ENCODE results near the gene TRAP1. TPM values are rescaled to one million over a fixed set of nuclear protein-coding genes. Genes with fewer than 3 reads are reported as not detected.

TRAP1 gene
- polyA plus RNA-seq, 2 of the 4 experiments (the other 2 are of a cell fraction) = 103 to 198 TPM

- no peak overlapping the region for H3K4me2 ChIP-seq
- ChIA-PET POLR2A (no interaction called here), CTCF (interaction anchor here (1.1 to 1.4 kb wide), 3 partner anchors 11 to 70 kb away, joined by 3 read pairs; no protein-coding TSS in a partner anchor)
- ATAC-seq (no peak), DNase-seq (ENCODE audit: low read depth in 1 of 2, low spot score in 1 of 2) (no peak), FAIRE-seq (no peak)
- no peak overlapping the region for H3K27ac ChIP-seq
- no peaks in the 10 kb centered on the region for H3K9me3 ChIP-seq
- no peak overlapping the region for H3K4me3 ChIP-seq
- no peaks in the 10 kb centered on the region for H3K4me1 ChIP-seq
- WGBS (ENCODE audit: missing lambda C conversion rate) = 94% methylated on average over 6 of the region's 6 CpGs
- no peak for TF ChIP-seq TP53 (CRISPR knock-in tag; IDR thresholded peaks at IDR 0.05)
- TF ChIP-seq MAZ (IDR thresholded peaks at IDR 0.05; ENCODE audit: borderline replicate concordance, low read depth, low read length) = no peak
- no peak for TF ChIP-seq CHD2 (IDR thresholded peaks at IDR 0.05; ENCODE audit: low read length, partially characterized antibody)
- TF ChIP-seq TFCP2L1 (CRISPR knock-in tag; IDR thresholded peaks at IDR 0.05) = no peak
- TF ChIP-seq, protein P1, sequence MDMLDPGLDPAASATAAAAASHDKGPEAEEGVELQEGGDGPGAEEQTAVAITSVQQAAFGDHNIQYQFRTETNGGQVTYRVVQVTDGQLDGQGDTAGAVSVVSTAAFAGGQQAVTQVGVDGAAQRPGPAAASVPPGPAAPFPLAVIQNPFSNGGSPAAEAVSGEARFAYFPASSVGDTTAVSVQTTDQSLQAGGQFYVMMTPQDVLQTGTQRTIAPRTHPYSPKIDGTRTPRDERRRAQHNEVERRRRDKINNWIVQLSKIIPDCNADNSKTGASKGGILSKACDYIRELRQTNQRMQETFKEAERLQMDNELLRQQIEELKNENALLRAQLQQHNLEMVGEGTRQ (IDR thresholded peaks at IDR 0.05) = no peak
- TF ChIP-seq NFE2L2 (conservative IDR thresholded peaks at IDR 0.05; ENCODE audit: low read length) = no peak
- TF ChIP-seq RNF2 (IDR thresholded peaks at IDR 0.05; ENCODE audit: borderline replicate concordance, low read depth) = no peak
- no peak for TF ChIP-seq FOSB (CRISPR knock-in tag; IDR thresholded peaks at IDR 0.05)
- no peak for TF ChIP-seq BHLHE40 (IDR thresholded peaks at IDR 0.05; ENCODE audit: low read depth, low read length)
- TF ChIP-seq HOXB13 (CRISPR knock-in tag; IDR thresholded peaks at IDR 0.05; ENCODE audit: low read depth) = no peak
- TF ChIP-seq KDM5A (IDR thresholded peaks at IDR 0.05) = no peak
- TF ChIP-seq JUN (IDR thresholded peaks at IDR 0.05) = no peak
- TF ChIP-seq NPAS2 (CRISPR knock-in tag; IDR thresholded peaks at IDR 0.05; ENCODE audit: borderline replicate concordance) = no peak
These were observed 43.2 kb upstream of the TRAP1 start for GRCh38 chr16:3760518-3760917.

GRCh38 chr16:3759736-3760135 is 42.4 kb upstream of the TRAP1 start:
- no peak overlapping the region for H3K4me2 ChIP-seq
- CTCF ChIA-PET = interaction anchor here (0.7 to 1.4 kb wide), 4 partner anchors 10 to 298 kb away, joined by 3 read pairs; no protein-coding TSS in a partner anchor

GRCh38 chr16:3756113-3756512 is 38.8 kb upstream of the TRAP1 start:
- Histone ChIP-seq H3K4me2 (no peak overlapping the region), H3K4me1 (no peaks in the 10 kb centered on the region), H3K27ac (no peak overlapping the region), H3K4me3 (no peak overlapping the region), H3K9me3 (no peaks in the 10 kb centered on the region)
- FAIRE-seq = no peak
- ATAC-seq = no peak
- WGBS (ENCODE audit: missing lambda C conversion rate) = 94% methylated on average over 9 of the region's 9 CpGs
- DNase-seq (ENCODE audit: low read depth in 1 of 2, low spot score in 1 of 2) = no peak
- TF ChIP-seq FOSB (CRISPR knock-in tag; IDR thresholded peaks at IDR 0.05) = no peak
- ChIA-PET POLR2A (no interaction called here), CTCF (no interaction called here)

More at GRCh38 chr16:3759736-3760135, 42.4 kb upstream of the TRAP1 start:
- POLR2A ChIA-PET = interaction anchor here (0.6 kb wide), 1 partner anchor 41 kb away, joined by 4 read pairs; no protein-coding TSS in a partner anchor
- no peaks in the 10 kb centered on the region for H3K4me1 ChIP-seq
- FAIRE-seq (no peak), DNase-seq (ENCODE audit: low read depth in 1 of 2, low spot score in 1 of 2) (no peak), ATAC-seq (no peak)
- WGBS (ENCODE audit: missing lambda C conversion rate) = 96% methylated on average over 5 of the region's 5 CpGs
- TF ChIP-seq FOSB (CRISPR knock-in tag; IDR thresholded peaks at IDR 0.05) (no peak), SREBF2 (IDR thresholded peaks at IDR 0.05) (no peak), EHMT2 (IDR thresholded peaks at IDR 0.05; ENCODE audit: low read depth) (no peak)
- TF ChIP-seq, protein P2, sequence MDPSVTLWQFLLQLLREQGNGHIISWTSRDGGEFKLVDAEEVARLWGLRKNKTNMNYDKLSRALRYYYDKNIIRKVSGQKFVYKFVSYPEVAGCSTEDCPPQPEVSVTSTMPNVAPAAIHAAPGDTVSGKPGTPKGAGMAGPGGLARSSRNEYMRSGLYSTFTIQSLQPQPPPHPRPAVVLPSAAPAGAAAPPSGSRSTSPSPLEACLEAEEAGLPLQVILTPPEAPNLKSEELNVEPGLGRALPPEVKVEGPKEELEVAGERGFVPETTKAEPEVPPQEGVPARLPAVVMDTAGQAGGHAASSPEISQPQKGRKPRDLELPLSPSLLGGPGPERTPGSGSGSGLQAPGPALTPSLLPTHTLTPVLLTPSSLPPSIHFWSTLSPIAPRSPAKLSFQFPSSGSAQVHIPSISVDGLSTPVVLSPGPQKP (IDR thresholded peaks at IDR 0.05; ENCODE audit: low read depth, low read length) = no peak
- no peak overlapping the region for H3K27ac ChIP-seq
- H3K9me3 ChIP-seq = no peaks in the 10 kb centered on the region
- no peak overlapping the region for H3K4me3 ChIP-seq

DNA sequence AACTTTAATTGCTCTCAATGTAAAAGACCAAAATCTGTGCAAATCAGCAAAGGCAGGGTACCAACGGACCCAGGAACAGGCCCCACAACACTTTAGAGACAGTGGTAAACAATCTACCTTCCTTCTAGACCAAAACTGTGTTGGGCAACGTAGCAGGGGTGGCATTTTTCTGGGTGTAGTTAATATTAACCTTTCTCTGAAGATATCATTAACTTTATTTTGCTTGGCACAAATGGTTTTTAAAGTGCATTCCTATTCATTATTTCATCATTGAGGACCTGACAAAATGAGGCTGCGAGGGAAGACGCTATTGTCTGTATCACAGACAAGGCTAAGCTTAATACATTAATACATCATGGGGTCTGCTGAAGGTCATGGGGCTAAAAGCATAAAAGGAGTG is 37.9 kb upstream of the TRAP1 start:
- no peaks in the 10 kb centered on the region for H3K9me3 ChIP-seq
- CTCF ChIA-PET = no interaction called here
- H3K4me2 ChIP-seq = no peak overlapping the region
- 87% methylated on average over 4 of the region's 4 CpGs for WGBS (ENCODE audit: missing lambda C conversion rate)
- no peaks in the 10 kb centered on the region for H3K4me1 ChIP-seq
- TF ChIP-seq EHF (CRISPR knock-in tag; IDR thresholded peaks at IDR 0.05) = no peak
- TF ChIP-seq RFX5 (IDR thresholded peaks at IDR 0.05) = no peak
- TF ChIP-seq JUN (IDR thresholded peaks at IDR 0.05) = no peak
- no peak for TF ChIP-seq CBX2 (IDR thresholded peaks at IDR 0.05; ENCODE audit: borderline replicate concordance, low read depth)
- TF ChIP-seq HOXA7 (CRISPR knock-in tag; IDR thresholded peaks at IDR 0.05) = no peak
- TF ChIP-seq HMGXB4 (CRISPR knock-in tag; IDR thresholded peaks at IDR 0.05; ENCODE audit: borderline replicate concordance) = no peak
- no peak for TF ChIP-seq KDM5A (IDR thresholded peaks at IDR 0.05)
- TF ChIP-seq FOSB (CRISPR knock-in tag; IDR thresholded peaks at IDR 0.05) = no peak
- no peak for TF ChIP-seq JUNB (IDR thresholded peaks at IDR 0.05)
- TF ChIP-seq, protein P2 (IDR thresholded peaks at IDR 0.05; ENCODE audit: low read depth, low read length) = no peak
- TF ChIP-seq, protein P1 (IDR thresholded peaks at IDR 0.05) = no peak
- no peak for TF ChIP-seq NFE2L2 (conservative IDR thresholded peaks at IDR 0.05; ENCODE audit: low read length)
- TF ChIP-seq BHLHE40 (IDR thresholded peaks at IDR 0.05; ENCODE audit: low read depth, low read length) = no peak
- TF ChIP-seq ZC3H11A (IDR thresholded peaks at IDR 0.05) = no peak
- no peak for TF ChIP-seq TFCP2L1 (CRISPR knock-in tag; IDR thresholded peaks at IDR 0.05)
- H3K27ac ChIP-seq = no peak overlapping the region
- POLR2A ChIA-PET = no interaction called here
- no peak for DNase-seq (ENCODE audit: low read depth in 1 of 2, low spot score in 1 of 2)
- ATAC-seq = no peak
- H3K4me3 ChIP-seq = no peak overlapping the region
- no peak for FAIRE-seq

Data from A549 (cell line).